Activated B cell treated with CpG ODN at 0.5 μM for 24 hours (primary cell): ENCODE measurements around the gene TASP1. TPM values are rescaled to one million over a fixed set of nuclear protein-coding genes. Genes with fewer than 3 reads are reported as not detected.
"Not testable (repeated sequence)": the region's sequence is repeated elsewhere in the genome, so short reads cannot be mapped to it uniquely, and the experiment has no call there.

ENCODE experiments used
- ATAC-seq: fragments of 200-7000 bp; cut with Tn5 transposase; one replicate; pipeline ENCODE4 v1.10.0; 2021; ENCODE audit warnings: low read depth, mild to moderate bottlenecking, moderate library complexity
- CTCF ChIA-PET: fragments of 350-600 bp; sonication (Branson Sonifier 250); formaldehyde crosslinking; loops from one replicate; lab custom pipeline; 2021; ENCODE audit warnings: antibody characterized with exemption; lab: Charles Lee
- POLR2A ChIA-PET: fragments of 350-600 bp; sonication (Branson Sonifier 250); formaldehyde crosslinking; loops from one replicate; lab custom pipeline; 2021; ENCODE audit warnings: antibody characterized with exemption; lab: Charles Lee
- DNase-seq: peaks from one replicate; pipeline ENCODE4 v3.0.0; 2022
- H3K27ac Mint-ChIP-seq: one replicate; pipeline ENCODE4 v1.8.0; 2020; ENCODE audit warnings: mixed read lengths
- H3K27me3 Mint-ChIP-seq: one replicate; pipeline ENCODE4 v1.8.0; 2021; ENCODE audit warnings: mixed read lengths
- H3K36me3 Mint-ChIP-seq: one replicate; pipeline ENCODE4 v1.8.0; 2021; ENCODE audit warnings: low read depth, mixed read lengths
- H3K4me1 Mint-ChIP-seq: one replicate; pipeline ENCODE4 v1.8.0; 2021; ENCODE audit warnings: mixed read lengths
- H3K4me3 Mint-ChIP-seq: one replicate; pipeline ENCODE4 v1.8.0; 2020; ENCODE audit warnings: mild to moderate bottlenecking, mixed read lengths
- H3K9me3 Mint-ChIP-seq: one replicate; pipeline ENCODE4 v1.8.0; 2020; ENCODE audit warnings: mixed read lengths
- CTCF ChIP-seq: fragments of 200-600 bp; IDR thresholded peaks from one replicate; pipeline ENCODE4 v1.8.0; 2022; ENCODE audit warnings: antibody characterized with exemption, mild to moderate bottlenecking
- intact Hi-C: fragments of 100-400 bp; cut with micrococcal nuclease; formaldehyde crosslinking; loops from one replicate; pipeline ENCODE4 v1.15.1; 2024
- total RNA-seq: library from RNA; stranded (reverse); gene quantifications from 2 replicates; pipeline ENCODE4 v1.2.3, GENCODE V29; 2022

Gene TASP1
- total RNA-seq, 1 donor from 2014 or later, result 20.6 TPM

GRCh38 chr20:13487202-13487601 is 151.5 kb downstream of the TASP1 start:
- TF ChIP-seq CTCF, result no peak
- POLR2A ChIA-PET, result no interaction called here
- ATAC-seq (no peak), DNase-seq (no peak)
- H3K27ac Mint-ChIP-seq, result no peak overlapping the region
- no peaks in the 10 kb centered on the region for H3K9me3 Mint-ChIP-seq
- H3K4me1 Mint-ChIP-seq, result no peaks in the 10 kb centered on the region
- no peak overlapping the region for H3K4me3 Mint-ChIP-seq
- no peaks in the 10 kb centered on the region for H3K27me3 Mint-ChIP-seq
- intact Hi-C loops, result no loop called here
- CTCF ChIA-PET, result no interaction called here
- peaks cover 24% of the 10 kb centered on the region for H3K36me3 Mint-ChIP-seq

GRCh38 chr20:13486694-13487093 is 152.0 kb downstream of the TASP1 start:
- Mint-ChIP-seq H3K36me3 (peaks cover 27% of the 10 kb centered on the region), H3K27me3 (no peaks in the 10 kb centered on the region), H3K4me1 (no peaks in the 10 kb centered on the region), H3K4me3 (no peak overlapping the region), H3K27ac (no peak overlapping the region), H3K9me3 (peaks cover 2% of the 10 kb centered on the region)
- TF ChIP-seq CTCF, result no peak
- POLR2A ChIA-PET, result no interaction called here
- DNase-seq (no peak), ATAC-seq (no peak)
- CTCF ChIA-PET, result no interaction called here
- intact Hi-C loops, result no loop called here

GRCh38 chr20:13485576-13485975 is 153.2 kb downstream of the TASP1 start:
- ATAC-seq (no peak), DNase-seq (no peak)
- Mint-ChIP-seq H3K27me3 (no peaks in the 10 kb centered on the region), H3K36me3 (peaks cover 36% of the 10 kb centered on the region), H3K4me3 (no peak overlapping the region), H3K9me3 (peaks cover 10% of the 10 kb centered on the region), H3K27ac (no peak overlapping the region), H3K4me1 (no peaks in the 10 kb centered on the region)
- POLR2A ChIA-PET, result no interaction called here
- intact Hi-C loops, result no loop called here
- TF ChIP-seq CTCF, result no peak
- CTCF ChIA-PET, result no interaction called here

- POLR2A ChIA-PET, H3K27ac Mint-ChIP-seq, H3K4me3 Mint-ChIP-seq, intact Hi-C loops, H3K27me3 Mint-ChIP-seq, H3K9me3 Mint-ChIP-seq, CTCF ChIA-PET, H3K4me1 Mint-ChIP-seq, ATAC-seq, DNase-seq: not testable (repeated sequence)
- H3K36me3 Mint-ChIP-seq, result peaks cover 39% of the 10 kb centered on the region
These were observed 153.7 kb downstream of the TASP1 start for GRCh38 chr20:13485019-13485418.

- H3K9me3 Mint-ChIP-seq, ATAC-seq, CTCF ChIA-PET, H3K4me1 Mint-ChIP-seq, H3K27me3 Mint-ChIP-seq, H3K4me3 Mint-ChIP-seq, POLR2A ChIA-PET, DNase-seq, intact Hi-C loops, H3K27ac Mint-ChIP-seq: not testable (repeated sequence)
- peaks cover 46% of the 10 kb centered on the region for H3K36me3 Mint-ChIP-seq
These were observed 155.3 kb downstream of the TASP1 start for GRCh38 chr20:13483472-13483871.

GRCh38 chr20:13478366-13478765 is 160.4 kb downstream of the TASP1 start:
- Mint-ChIP-seq H3K4me3 (no peak overlapping the region), H3K4me1 (no peaks in the 10 kb centered on the region), H3K9me3 (peaks cover 13% of the 10 kb centered on the region), H3K36me3 (peaks cover 42% of the 10 kb centered on the region), H3K27me3 (no peaks in the 10 kb centered on the region), H3K27ac (no peak overlapping the region)
- ChIA-PET POLR2A (no interaction called here), CTCF (interaction anchor here (1.1 kb wide), 1 partner anchor 68 kb away, joined by 3 read pairs; no protein-coding TSS in a partner anchor)
- no peak for TF ChIP-seq CTCF
- DNase-seq (no peak), ATAC-seq (no peak)
- intact Hi-C loops, result no loop called here
